NCI-H345 treated with DMSO at 0.1 percent for 48 hours (cell line): Measurements from ENCODE around the gene CYP26B1.

Source experiments
- DNase-seq: peaks from one replicate; lab custom pipeline; 2025; ENCODE audit not compliant: unreplicated experiment; lab: John Stamatoyannopoulos, UW

The CYP26B1 gene

DNA sequence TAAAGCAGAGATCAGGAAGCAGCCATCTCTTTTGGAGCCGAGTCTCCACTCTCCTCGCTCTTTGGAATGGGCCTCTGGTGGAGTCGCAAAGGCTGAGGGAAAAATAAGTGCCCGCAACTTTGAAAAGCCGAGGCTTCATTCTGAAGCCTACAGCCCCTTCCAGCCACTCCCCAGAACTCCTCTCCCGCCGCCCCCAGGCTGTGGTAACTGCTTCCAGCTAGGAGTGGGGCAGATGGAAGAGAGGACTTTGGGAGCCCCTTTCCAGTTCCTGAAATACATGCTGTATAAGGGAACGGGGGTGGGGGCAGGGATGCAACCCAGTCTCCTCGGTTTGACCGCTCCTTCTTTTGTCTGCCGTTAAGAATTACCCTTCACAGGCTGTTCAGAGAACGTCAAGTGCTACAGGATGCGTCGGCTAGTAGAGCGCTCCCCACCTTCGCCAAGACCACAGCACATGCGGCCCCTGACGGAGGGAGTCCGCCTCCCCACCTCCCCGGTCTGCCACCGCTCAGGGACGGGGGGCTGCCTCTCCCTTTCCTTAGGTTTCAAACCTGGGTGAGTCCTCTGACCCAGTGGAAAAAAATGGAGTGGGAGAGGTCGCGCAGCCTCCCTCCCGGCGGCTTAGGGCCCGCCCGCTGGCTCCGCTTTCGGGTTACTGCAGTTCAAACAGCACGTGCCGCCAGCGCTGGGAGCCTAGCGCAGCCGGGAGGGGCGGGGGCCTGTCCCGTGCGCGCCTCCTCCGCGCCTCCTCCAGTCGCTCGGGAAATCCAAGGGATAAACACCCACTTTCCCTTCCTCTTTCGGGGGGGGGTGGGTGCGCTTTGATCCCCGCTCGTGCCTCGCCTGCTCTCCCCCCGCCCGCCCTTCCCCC is 4.9 kb downstream of the CYP26B1 start:
- no peak for DNase-seq

GRCh38 chr2:72141881-72142451 is 5.7 kb downstream of the CYP26B1 start:
- DNase-seq, result no peak

- no peak for DNase-seq
These were observed 6.5 kb downstream of the CYP26B1 start for GRCh38 chr2:72141032-72141645.

DNA sequence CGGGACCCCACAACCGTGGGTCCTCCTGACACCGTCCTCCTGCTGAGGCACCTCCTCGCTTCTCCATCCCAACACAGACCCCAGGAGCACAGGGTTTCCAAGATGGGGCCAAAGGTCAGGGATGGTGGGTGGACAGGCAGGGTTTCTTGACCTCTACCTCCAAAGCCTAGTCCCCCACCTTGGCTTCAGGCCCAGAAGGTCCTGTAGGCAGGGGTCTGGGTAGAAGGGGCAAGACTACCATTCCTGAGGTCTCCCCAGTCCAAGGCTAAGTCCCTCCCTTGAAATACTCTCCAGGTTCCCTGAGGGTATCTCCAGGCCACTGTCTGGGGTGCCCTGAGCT is 7.1 kb downstream of the CYP26B1 start:
- DNase-seq, result no peak

DNA sequence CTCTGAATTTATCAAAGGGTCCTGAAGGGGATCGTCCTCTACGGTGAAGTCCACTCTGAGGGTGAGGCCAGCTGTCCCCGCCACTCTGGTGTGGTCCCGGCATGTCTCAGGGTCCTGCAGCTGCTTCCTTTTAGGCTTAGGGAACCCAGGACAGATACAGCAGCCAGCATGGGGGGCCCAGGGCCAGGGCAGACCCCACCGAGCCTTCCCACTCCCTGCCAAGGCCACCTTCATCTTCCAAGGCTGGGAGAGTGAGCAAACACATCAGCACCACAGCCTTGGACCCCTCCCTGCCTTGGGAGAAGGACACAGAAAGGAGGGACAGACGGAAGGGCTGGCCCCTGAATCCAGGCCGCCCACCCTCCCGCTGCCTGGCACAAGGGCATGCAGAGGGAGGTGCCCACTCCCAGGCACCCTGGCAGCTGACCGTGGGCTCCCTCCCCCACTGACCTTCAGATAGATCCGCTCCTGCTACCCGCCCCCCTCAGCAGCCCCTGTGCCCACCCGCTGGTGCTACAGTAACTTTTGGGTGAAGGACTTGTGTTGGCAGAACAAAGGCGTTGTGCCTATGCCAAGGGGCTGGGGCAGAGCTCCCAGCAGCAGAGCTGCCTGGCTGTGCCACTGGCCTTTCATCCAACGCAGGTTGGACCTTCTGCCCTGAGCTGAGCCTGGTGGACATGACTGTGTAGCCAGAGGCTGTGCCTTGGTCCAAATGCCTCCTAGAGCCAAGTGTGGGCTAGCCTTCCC is 7.6 kb downstream of the CYP26B1 start:
- DNase-seq, result no peak

GRCh38 chr2:72139471-72139873 is 8.2 kb downstream of the CYP26B1 start:
- no peak for DNase-seq

DNA sequence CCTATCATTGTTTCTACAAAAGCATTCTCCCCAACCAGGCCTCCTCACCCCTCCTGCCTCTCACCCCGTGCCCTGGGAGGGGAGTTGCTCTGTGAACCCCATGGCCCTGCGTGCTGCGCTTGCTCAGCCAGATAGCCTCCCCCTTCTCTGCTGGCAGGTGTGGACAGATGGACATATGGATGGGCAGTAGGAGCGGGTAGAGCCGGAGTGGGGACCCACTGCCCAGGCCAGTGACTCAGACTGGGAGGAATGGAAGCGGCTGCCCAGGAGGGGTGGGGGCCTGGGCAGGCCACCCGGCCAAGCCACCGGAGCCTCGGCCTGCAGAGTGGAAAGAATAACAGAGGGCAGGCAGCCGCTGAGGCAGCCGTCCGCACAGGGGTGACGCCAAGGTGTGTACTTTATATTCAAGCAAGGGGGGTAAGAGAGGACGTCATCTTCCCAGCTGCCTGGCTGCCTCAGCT is 8.7 kb downstream of the CYP26B1 start:
- DNase-seq, result no peak

- DNase-seq, result no peak
These were observed 9.4 kb downstream of the CYP26B1 start for GRCh38 chr2:72138011-72138881.

- DNase-seq, result no peak
These were observed 10.1 kb downstream of the CYP26B1 start for GRCh38 chr2:72137498-72138010.

GRCh38 chr2:72136933-72137497 is 10.6 kb downstream of the CYP26B1 start:
- DNase-seq, result no peak

DNA sequence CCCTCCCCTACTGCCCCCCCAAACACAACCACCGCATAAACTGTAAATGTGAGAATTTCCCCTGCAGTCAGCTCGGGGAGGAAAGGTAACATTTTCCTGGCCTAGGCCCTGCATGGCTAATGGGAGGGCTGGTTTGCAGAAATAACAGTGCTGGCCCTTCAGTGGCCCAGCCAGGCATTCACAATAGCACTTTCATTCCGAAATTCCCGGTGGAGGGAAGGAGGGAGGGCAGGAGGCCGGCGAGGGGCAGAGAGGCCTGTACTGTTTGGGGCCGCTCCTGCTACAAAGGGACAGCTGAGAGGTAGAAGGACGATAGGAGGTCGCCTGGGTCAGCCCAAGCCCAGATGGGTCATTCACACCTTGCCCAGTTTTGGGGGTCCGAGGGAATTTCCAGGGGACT is 11.3 kb downstream of the CYP26B1 start:
- no peak for DNase-seq

- DNase-seq, result no peak
These were observed 11.7 kb downstream of the CYP26B1 start for GRCh38 chr2:72135921-72136320.

DNA sequence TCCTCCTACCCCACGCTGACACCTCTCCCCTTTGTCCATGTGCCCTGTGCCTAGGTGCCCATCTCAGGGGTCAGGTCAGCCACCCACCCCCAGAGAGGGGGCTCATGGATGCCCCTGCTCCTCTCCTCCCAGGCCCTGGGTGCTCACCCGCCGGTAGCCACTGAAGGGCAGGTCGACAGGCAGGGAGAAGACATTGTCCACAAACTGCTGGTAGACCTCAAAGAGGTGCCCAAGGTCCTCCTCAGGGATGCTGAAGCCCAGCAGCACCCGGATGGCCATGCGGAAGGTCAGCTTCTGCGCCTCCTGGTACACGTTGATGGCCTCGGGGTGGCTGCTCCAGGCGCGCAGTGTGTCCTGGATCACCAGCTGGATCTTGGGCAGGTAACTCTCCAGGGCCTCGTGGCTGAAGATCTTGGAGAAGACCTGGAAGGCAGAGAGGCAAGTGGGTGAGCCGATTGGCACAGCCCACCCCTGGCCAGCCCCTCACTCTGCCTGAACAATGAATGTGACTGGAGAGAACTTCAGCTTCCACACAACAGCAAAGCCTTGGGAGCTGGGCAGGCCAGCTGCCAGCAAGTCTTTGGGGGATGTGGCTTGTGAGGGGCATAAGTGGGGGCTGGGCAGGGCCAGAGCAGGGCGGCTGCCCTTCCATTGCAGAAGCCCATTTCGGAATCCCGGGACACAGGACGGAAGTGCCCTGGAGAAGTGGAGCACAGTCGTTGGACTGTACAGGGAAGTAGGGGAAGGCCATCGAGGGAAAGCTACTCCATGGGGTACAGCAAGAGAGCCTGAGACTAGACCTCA is 12.5 kb downstream of the CYP26B1 start:
- no peak for DNase-seq

DNA sequence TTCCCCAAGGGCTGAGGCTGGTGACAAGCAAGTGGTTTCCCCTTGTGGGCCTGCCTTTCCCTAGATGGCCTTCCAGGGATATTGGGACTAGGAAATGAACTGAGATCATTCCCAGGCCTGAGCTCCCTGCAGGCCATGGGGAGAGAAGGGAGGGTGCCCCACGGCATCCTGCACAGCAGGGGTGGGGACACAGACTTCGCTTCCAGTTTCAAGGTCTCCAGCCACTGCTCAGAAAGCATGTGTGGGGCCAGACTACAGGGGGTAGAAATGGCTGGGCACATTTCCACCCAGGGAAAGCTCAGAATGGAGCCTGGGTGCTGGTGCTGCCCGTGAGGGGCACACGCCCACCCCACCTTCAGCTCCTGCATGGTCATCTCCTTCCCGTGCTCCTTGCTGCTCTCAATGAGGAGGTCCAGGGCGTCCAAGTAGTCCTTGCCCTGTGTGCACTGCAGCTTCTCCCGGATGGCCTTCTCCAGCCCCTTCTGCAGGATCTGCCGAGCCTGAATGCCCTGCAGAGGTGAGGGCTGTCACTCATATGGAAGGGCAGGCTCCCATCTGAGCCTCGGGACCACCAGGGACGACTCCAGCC is 13.2 kb downstream of the CYP26B1 start:
- no peak for DNase-seq

DNA sequence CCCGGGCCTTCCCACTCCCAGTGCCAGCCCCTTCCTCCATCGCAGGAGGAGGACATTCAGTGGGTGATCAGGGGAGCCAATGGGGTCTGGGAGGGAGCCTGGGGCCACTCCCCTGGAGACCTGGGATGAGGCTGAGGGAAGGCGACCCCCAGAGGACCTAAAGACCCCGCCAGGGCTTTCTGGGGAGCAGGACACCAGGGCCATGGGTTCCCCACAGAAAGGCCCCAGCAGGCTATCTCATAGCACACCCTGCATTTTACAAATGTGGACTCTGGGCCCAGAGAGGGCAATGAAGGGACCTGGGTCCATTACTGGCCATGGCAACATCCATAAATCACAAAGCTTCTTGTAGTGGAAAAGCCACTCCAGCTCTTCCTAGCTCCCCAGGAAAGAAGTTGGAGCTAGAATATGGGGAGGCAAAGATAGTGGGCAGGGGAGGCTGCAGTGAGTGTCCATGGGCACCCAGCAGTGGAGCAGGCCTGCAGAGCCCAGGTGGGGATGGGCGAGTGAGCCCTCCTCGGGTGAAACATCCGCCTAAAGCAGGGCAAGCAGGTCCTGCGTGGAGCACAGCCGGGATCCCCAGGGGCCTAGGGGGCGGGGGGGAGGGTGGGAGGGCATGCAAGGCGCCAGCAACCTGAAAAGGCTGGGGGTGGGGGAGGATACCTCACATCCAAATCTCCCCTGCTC is 13.8 kb downstream of the CYP26B1 start:
- no peak for DNase-seq

- DNase-seq, result no peak
These were observed 14.5 kb downstream of the CYP26B1 start for GRCh38 chr2:72132981-72133720.
